Cardiac fibroblast (primary cell): ENCODE measurements around the gene LEMD2.
A peak's percentile ranks its signal among the peaks of the same experiment; 100 is the strongest.

Source experiments
- DNase-seq, 2 donors: peaks; one replicate each; pipeline versions ENCODE4 v3.0.0 to v3.0.0-alpha.2; 2010; ENCODE audit warnings: low read depth in 2 of 2
- H3K4me3 ChIP-seq, 2 donors: replicated peaks in 1 of 2; 1 replicate in 1 of 2; 2 replicates in 1 of 2; pipeline ENCODE4 v1.5.1; 2011; ENCODE audit warnings: low read depth in 2 of 2, low read length in 2 of 2, mild to moderate bottlenecking in 2 of 2, moderate library complexity in 1 of 2
- TF ChIP-seq, protein P1 (sequence below): IDR thresholded peaks from one replicate; pipeline ENCODE4 v1.5.1; 2011; ENCODE audit warnings: low read depth, mild to moderate bottlenecking, low read length, inconsistent platforms

LEMD2 gene

GRCh38 chr6:33817489-33817888, 28.6 kb upstream of the LEMD2 start:
- no peak for DNase-seq
- no peak overlapping the region for H3K4me3 ChIP-seq
- TF ChIP-seq, protein P1, sequence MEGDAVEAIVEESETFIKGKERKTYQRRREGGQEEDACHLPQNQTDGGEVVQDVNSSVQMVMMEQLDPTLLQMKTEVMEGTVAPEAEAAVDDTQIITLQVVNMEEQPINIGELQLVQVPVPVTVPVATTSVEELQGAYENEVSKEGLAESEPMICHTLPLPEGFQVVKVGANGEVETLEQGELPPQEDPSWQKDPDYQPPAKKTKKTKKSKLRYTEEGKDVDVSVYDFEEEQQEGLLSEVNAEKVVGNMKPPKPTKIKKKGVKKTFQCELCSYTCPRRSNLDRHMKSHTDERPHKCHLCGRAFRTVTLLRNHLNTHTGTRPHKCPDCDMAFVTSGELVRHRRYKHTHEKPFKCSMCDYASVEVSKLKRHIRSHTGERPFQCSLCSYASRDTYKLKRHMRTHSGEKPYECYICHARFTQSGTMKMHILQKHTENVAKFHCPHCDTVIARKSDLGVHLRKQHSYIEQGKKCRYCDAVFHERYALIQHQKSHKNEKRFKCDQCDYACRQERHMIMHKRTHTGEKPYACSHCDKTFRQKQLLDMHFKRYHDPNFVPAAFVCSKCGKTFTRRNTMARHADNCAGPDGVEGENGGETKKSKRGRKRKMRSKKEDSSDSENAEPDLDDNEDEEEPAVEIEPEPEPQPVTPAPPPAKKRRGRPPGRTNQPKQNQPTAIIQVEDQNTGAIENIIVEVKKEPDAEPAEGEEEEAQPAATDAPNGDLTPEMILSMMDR: no peak

DNA sequence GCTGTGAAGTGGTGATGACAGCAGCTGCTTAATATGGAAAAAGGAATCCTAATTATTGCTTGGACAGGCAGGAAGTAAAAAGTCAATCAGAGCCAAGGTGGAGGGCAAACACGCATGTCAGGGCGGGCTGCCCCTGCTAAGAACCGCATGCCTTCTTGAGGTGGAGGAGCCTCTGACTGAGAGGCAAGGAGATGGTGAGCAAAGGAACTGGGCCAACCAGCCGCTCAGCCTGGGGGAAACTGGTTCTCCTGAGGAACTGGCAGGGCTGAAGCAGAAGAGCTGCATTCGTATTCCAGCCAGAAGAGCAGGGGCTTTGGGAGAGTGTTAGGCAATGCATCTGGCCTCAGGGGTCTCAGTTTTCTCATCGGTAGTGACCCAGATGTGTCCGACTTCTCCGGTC, 28.0 kb upstream of the LEMD2 start:
- DNase-seq: no peak
- TF ChIP-seq, protein P1: no peak

DNA sequence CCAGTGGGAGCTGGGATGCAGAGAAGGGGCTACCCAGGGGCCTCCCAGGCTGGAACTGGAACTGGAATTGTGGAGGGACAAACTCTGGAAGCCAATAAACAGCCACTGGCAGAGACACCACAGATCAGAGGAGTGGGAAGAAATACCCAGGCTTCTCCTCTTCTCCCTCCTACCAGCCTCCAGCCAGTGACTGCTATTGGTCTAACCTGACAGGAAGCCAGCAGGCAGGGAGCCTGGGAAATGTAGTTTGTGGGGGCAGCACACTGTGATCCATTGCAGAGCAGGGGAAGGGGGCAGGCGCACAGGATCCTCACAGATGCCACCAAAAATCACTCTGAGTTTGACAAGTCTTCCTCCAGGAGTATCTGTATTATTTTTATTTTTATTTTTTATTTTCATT, 26.9 kb upstream of the LEMD2 start:
- TF ChIP-seq, protein P1: no peak
- DNase-seq: peak; percentile 23 to 28
- no peak overlapping the region for H3K4me3 ChIP-seq

More for the DNA sequence above, 28.0 kb upstream of the LEMD2 start:
- no peak overlapping the region for H3K4me3 ChIP-seq

GRCh38 chr6:33813990-33814985, 25.4 kb upstream of the LEMD2 start:
- TF ChIP-seq, protein P1: no peak
- H3K4me3 ChIP-seq: no peak overlapping the region
- DNase-seq: no peak

GRCh38 chr6:33813246-33813904, 24.4 kb upstream of the LEMD2 start:
- TF ChIP-seq, protein P1: no peak
- DNase-seq: no peak
- no peak overlapping the region for H3K4me3 ChIP-seq

DNA sequence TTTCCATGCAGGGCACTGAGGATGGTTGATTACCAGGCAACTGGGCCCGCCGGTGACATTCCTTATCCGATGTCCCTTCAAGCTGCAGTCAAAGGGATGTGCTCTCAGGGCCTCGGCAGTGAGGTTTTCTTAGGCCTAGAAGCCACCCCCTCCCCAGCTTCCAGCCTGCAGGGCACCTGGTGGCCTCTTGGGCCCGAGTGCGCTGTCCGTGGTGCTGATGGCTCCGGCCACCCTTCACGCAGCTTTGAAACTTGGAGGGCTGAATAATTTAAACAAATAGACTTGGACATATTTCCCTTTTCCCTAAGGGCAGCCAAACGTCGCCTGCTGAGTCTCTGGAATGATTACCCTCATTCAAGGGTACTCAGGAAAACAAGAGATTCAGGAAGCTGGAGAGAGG, 23.7 kb upstream of the LEMD2 start:
- no peak overlapping the region for H3K4me3 ChIP-seq
- DNase-seq: peak; percentile 53 to 59
- TF ChIP-seq, protein P1: peak; percentile 61
